GM20000 (cell line): ENCODE data around the gene DGAT2L6.

ENCODE experiments used
- DNase-seq: peaks from one replicate; pipeline ENCODE4 v3.0.0; 2012; ENCODE audit warnings: low spot score
- CTCF ChIP-seq: IDR thresholded peaks from 2 replicates; pipeline ENCODE4 v1.5.1; 2012; ENCODE audit warnings: mild to moderate bottlenecking, control low read depth; ENCODE audit errors: extremely low read depth, missing control alignments

Gene DGAT2L6

GRCh38 chrX:70138622-70139021, 38.7 kb upstream of the DGAT2L6 start:
- TF ChIP-seq CTCF, result no peak
- DNase-seq, result no peak

- TF ChIP-seq CTCF, result no peak
- DNase-seq, result no peak
Measured at GRCh38 chrX:70139736-70140135, 37.5 kb upstream of the DGAT2L6 start.

GRCh38 chrX:70141373-70141772, 35.9 kb upstream of the DGAT2L6 start:
- DNase-seq, result no peak
- no peak for TF ChIP-seq CTCF

GRCh38 chrX:70166601-70167590, 10.4 kb upstream of the DGAT2L6 start:
- TF ChIP-seq CTCF, result no peak
- no peak for DNase-seq

GRCh38 chrX:70168238-70169188, 8.8 kb upstream of the DGAT2L6 start:
- no peak for TF ChIP-seq CTCF
- DNase-seq, result no peak

GRCh38 chrX:70169281-70169680, 8.0 kb upstream of the DGAT2L6 start:
- TF ChIP-seq CTCF, result no peak
- DNase-seq, result no peak
